CD4-positive, alpha-beta T cell treated with Interleukin-21 for 1 hour (primary cell): ENCODE results near the gene CAMTA1.
"Not testable (repeated sequence)": the region's sequence is repeated elsewhere in the genome, so short reads cannot be mapped to it uniquely, and the experiment has no call there.

Experiments used
- DNase-seq: peaks from one replicate; pipeline ENCODE4 v3.0.0-alpha.2; 2020

CAMTA1 gene

GRCh38 chr1:7592120-7592798 lies 807.0 kb downstream of the CAMTA1 start:
- DNase-seq = no peak

- DNase-seq = no peak
Measured at GRCh38 chr1:7594002-7594713, 808.9 kb downstream of the CAMTA1 start.

DNA sequence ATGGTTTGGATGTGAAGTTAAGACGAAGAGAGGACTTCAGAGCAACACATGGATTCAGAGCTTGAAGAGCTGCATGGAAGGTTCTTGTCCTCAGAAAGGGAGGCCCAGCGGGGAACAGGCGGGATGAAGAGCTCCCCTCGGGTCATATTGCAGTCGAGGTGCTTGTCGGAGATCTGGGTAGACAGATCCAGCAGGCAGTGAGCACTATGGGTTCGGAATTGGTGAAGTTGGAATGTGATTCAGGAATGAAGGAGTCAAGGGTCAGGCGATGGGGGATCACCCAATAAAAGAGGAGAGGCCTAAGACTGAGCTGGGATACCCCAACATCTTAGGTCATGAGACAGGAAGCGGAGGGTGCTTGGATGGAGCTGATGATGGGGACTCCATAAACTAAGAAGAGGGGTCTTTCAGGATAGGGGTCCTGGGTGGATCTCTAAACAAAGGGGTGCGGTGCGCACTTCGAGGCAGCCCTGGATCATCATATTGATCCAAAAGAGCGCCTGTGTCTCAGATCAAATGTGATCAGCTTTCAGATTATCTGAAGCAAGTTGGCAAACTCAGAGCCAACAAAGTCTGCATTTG lies 809.6 kb downstream of the CAMTA1 start:
- no peak for DNase-seq

- no peak for DNase-seq
Measured at GRCh38 chr1:7595336-7595735, 810.1 kb downstream of the CAMTA1 start.

DNA sequence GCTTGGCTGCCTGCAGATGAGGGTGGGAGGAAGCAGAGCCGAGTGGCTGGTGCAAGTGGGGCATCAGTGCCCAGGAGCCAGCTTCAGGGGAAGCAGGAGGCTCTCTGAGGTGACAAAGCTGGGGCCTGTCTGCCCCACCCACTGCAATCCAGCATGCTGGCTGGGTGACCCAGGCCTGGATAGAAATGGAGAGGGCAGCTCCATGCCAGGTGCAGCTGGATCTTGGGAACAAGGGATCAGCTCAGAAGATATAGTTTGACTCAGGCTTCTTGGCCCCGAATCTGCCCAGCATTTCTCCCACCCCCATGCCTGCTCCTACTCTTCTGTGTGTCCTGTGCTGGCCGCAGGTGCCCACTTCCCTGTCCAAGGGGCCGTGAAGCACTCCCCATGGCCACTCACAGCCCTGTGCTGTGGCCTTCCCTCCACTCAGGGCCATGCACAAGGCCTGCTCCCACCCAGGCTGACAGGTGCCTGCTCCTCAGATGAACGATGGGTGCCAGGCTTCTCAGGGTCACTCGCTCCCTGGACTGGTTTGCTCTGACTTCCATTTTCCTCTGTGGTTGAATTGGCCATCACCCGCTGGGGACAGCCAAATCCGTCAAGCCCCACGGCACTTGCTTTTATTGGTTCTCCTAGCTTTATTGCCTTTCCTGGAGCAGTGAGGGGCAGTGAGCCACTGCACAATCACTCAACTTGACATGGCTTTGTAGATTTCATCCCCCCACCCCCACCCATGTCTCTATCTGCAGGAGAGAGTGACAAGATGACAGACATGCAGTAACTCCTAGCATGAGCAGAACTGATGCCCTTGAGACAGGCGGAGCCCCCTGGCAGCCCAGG lies 811.1 kb downstream of the CAMTA1 start:
- DNase-seq = no peak

- DNase-seq = not testable (repeated sequence)
Measured at GRCh38 chr1:7598058-7598457, 812.8 kb downstream of the CAMTA1 start.

DNA sequence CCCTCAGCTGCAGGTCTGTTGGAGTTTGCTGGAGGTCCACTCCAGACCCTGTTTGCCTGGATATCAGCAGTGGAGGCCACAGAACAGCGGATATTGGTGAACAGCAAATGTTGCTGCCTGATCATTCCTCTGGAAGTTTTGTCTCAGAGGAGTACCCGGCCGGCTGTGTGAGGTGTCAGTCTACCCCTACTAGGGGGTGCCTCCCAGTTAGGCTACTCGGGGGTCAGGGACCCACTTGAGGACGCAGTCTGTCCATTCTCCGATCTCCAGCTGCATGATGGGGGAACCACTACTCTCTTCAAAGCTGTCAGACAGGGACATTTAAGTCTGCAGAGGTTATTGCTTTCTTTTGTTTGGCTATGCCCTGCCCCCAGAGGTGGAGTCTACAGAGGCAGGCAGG lies 819.7 kb downstream of the CAMTA1 start:
- not testable (repeated sequence) for DNase-seq

GRCh38 chr1:7606096-7606495 lies 820.8 kb downstream of the CAMTA1 start:
- no peak for DNase-seq

DNA sequence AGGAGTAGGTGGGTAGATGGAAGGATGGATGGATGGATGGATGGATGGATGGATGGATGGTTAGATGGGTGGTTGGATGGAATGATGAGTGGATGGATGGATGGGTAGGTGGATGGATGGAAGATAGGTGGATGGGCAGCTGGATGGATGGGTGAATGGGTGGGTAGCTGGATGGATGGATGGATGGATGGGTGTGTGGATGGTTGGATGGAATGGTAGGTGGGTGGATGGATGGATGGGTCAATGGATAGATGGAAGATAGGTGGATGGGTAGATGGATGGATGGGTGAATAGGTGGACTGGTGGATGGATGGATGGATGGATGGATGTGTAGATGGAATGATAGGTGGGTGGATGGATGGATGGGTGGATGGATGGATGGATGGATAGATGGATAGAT lies 821.8 kb downstream of the CAMTA1 start:
- no peak for DNase-seq

- DNase-seq = no peak
Measured at GRCh38 chr1:7608628-7609305, 823.5 kb downstream of the CAMTA1 start.

DNA sequence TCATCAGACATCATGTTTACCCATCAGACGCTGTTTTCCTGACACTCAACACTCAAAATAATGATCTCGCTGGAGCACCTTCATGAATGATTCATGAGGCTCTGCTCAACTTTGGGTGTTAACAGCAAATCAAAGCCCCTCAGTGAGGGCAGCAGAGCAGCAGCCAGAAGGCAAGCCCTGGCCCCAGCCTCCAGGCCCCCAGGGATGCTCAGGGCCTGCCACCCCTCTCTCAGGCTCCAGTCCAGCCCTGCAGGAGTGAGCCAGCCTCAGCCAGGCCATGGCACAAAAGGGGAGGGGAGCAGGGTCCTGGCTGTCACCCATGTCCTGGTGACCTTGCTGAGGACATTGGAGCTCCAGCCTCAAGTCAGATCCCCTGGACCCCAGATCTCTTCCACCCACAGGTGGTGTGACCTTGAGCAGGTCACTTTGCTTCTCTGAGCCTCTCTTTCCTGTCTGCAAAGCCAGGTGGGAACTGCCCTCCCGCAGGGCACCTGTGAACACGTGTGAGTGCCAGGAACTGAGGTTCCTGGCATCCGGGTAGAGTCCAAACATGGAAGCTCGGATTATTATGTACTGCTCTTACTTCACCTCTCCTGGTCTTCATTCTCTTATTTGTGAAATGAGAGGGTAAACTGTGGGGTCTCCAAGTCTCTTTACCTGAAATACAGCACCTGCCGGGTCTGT lies 824.2 kb downstream of the CAMTA1 start:
- no peak for DNase-seq

GRCh38 chr1:7610106-7610731 lies 825.0 kb downstream of the CAMTA1 start:
- DNase-seq = no peak

GRCh38 chr1:7610936-7611335 lies 825.7 kb downstream of the CAMTA1 start:
- DNase-seq = no peak

DNA sequence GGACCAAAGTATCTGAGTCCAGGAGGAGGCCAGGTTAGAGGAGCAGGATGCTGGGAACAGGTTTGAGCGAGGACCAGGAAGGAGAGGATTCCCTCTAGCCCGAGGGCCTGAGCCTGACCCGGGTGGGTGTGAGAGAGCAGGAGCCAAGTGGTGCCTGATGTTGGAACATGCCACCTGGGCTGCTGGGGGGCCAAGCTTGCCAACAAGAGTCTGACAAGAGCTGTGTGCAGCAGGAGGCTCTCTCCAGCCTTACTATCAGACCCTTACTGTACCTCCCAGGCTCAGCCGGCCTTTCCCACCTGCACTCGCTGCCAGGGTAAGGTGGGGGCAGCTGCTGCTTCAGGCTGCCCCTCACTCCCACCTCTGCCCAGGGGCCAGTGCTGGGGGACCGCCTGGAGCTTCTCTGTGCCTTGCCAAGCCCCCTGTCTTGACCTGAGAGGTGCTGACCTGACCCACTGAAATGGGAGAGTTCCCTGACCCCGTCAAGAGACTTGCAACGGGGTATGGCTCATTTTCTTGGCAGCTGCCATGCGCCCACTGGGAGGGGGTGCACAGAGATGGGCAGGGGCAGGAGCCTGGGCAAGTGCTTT lies 826.3 kb downstream of the CAMTA1 start:
- no peak for DNase-seq

DNA sequence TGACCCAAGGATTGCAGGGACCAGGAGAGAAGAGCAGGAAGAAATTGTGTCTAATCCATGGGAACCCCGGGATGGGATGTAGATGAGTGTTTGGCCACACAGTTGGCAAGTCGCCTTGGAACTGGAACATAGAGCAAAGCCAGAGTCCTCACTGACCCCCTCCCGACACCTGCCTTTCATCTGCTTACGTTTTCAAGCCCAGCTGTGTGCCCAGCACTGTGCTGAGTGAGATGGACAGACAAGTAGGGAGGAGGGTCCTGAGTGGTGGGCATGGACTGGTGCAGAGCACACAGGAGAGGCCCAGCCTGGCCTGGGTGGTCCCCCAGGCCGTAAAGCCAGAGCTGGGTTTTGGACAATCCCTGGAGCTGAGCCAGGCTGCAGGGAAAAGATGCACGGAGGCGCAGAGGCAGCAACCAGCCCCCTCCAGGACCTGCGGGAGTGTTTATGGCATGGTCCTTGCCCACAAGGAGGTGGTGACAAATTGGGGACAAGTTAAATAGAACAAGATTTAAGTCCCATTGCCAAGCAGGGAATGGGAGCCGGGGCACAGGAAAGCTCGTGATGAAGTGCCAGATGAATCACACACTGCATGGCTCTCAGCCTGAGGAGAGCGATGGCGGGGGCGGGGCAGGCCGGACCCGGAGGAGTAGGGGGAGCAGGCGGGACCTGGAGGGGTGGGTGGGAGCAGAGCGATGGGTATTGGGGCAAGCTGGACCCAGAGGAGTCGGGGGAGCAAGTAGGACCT lies 828.0 kb downstream of the CAMTA1 start:
- no peak for DNase-seq

- DNase-seq = no peak
Measured at GRCh38 chr1:7613851-7614205, 828.6 kb downstream of the CAMTA1 start.

DNA sequence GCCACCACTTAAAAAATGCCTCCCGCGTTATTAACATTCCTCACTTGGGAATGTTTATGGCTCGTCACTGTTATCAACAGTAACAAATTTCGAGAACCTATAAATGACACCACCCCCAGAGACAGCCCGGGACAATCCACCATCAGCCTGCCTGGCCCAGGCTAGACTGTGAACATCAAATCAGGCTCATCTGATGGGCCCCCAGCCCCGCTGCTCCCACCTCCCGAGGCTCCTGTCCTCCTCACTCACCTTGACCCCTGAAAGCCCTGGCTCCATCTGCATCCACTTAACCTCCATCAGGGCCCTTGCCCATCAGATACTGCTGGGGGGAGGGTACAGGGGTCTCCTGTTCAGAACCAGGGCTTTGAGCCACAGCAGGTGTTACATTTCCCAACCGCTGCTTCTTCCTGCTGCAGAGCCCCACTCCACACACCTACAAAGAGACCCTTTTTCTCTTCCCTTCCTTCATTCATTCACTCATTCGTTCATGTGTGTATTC lies 829.4 kb downstream of the CAMTA1 start:
- DNase-seq = no peak

DNA sequence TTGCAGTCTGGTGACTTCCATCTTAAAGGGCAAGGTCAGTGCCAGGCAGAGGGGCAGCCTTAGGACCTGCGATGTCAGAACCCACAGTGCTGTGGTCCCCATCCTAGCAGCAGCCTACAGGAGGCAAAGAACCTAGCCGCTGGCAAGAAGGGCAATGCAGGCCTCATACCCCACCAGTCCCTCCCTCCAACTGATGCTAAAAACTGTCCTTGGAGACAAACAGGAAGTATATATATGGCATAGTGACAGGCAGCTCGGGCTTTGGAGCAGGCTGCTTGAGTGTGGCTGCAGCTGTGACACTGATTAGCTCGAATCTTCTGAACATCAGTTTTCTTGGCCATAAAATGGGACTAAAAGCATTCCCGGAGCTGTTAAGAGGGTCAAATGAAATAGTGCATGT lies 829.9 kb downstream of the CAMTA1 start:
- DNase-seq = no peak

GRCh38 chr1:7616076-7616832 lies 831.0 kb downstream of the CAMTA1 start:
- DNase-seq = peak; percentile 4

- DNase-seq = no peak
Measured at GRCh38 chr1:7616953-7617352, 831.7 kb downstream of the CAMTA1 start.
